GM11168 (cell line): Measurements from ENCODE around the gene ZNF70.

Experiments used
- in situ Hi-C: fragments of 300-500 bp; cut with MboI; formaldehyde crosslinking; loops from one replicate; pipeline ENCODE4 v1.12.0; 2022; ENCODE audit warnings: low sequenced_read_pairs; ENCODE audit not compliant: unreplicated experiment

ZNF70 gene

DNA sequence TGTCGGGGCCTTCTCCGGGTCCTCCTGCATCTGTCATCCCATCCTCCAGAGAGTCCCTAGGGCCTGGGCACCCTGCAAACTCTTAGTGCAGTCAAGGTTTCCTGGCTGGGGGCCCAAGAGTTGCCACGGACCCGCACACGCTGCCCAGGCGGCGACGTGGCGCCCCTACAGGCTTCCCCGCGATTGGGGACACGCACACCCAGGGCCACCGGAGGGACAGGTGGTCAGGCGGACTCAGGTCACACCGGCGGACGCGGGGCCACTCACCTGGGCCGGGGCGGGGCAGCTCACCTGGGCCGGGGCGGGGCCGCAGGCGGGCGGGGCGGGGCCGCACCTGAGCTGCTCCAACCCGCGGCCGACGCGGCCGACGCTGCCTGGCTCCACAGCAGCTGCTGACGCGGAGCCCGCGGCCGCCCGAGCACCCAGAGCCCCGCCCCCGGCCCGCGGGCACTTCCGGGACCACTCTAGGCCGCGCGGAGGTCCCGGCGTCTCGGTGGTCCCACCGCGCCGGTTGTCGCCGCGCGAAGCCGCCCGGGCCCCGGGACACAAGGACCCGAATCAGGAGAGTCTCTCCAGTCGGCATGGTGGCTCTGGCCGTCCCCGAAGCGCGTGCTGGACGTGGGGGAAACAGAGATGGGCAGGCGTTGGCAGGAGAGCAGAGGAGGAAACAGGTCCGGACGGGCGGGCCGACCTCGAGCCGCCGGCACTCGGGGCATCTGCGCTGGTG, at the start of gene ZNF70:
TSS of gene ZNF70 (minus strand) at position 399 of the 727 bp plus-strand sequence. CDS start 5,972 bp downstream, outside the sequence.
- in situ Hi-C loops: no loop called here

DNA sequence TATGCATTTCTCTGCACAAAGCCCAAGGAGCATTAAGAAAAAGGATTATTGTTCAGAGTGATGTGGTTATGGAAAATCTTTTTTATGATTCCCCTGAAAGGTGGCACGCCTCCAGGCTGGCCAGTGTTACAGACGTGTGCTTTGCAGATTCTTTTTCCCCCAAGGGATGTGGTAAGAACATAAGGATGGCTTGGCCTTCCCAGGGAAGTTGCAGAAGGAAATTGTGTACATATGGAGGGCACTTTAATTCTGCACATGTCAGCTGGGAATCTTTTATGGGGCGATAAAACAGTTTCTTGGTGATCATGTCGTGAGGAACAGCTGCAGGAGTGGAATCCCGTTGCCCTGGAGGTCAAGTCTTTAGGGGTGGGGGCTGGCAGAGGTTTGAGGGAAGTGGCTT, 45.5 kb upstream of the ZNF70 start:
- in situ Hi-C loops: no loop called here

- in situ Hi-C loops: no loop called here
These were observed 42.4 kb upstream of the ZNF70 start for GRCh38 chr22:23793326-23793725.

DNA sequence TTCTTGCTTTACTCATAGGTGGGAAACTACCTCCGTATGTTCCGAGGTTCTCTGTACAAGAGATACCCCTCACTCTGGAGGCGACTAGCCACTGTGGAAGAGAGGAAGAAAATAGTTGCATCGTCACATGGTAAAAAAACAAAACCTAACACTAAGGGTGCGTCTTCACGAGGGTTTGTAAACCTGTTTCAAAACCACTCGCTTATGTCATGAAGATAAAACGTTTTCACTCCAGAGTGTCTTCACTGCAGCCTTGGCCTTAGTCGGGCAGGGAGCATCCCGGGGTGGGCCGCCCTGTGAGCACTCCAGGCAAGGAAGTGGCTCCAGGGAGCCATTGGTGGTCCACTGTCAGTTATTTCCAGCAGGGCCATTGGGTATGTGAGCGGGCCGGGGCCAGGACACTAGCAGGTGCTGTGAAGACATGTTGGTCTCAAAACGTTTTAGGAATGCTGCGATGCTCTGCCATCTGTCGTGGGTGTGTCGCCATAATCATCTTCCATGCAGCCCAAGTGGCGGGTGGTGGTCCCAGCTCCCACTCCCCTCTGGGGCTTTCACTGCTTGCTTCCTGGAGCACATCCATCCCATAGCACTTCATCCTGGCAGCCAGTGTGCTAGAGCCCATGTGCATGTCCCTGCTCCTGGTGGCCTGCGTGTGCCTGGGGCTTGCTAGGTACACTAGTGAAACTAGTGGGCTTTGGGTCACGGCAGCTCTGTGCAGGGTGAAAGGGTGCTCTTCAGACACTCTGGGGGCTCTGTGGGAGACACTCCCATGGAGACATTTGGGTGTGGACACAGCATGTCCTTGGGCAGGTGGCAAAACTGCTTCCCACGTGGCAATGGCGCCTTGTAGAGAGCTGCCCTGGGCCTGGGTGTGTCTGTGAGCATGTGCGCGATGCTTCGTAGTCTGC, 41.1 kb upstream of the ZNF70 start:
- in situ Hi-C loops: no loop called here

GRCh38 chr22:23790819-23791737, 40.2 kb upstream of the ZNF70 start:
- in situ Hi-C loops: no loop called here

- in situ Hi-C loops: no loop called here
These were observed 38.7 kb upstream of the ZNF70 start for GRCh38 chr22:23789638-23790037.

GRCh38 chr22:23789121-23789520, 38.2 kb upstream of the ZNF70 start:
- in situ Hi-C loops: no loop called here

- in situ Hi-C loops: no loop called here
These were observed 37.0 kb upstream of the ZNF70 start for GRCh38 chr22:23787910-23788309.

GRCh38 chr22:23787600-23787896, 36.6 kb upstream of the ZNF70 start:
- in situ Hi-C loops: no loop called here

DNA sequence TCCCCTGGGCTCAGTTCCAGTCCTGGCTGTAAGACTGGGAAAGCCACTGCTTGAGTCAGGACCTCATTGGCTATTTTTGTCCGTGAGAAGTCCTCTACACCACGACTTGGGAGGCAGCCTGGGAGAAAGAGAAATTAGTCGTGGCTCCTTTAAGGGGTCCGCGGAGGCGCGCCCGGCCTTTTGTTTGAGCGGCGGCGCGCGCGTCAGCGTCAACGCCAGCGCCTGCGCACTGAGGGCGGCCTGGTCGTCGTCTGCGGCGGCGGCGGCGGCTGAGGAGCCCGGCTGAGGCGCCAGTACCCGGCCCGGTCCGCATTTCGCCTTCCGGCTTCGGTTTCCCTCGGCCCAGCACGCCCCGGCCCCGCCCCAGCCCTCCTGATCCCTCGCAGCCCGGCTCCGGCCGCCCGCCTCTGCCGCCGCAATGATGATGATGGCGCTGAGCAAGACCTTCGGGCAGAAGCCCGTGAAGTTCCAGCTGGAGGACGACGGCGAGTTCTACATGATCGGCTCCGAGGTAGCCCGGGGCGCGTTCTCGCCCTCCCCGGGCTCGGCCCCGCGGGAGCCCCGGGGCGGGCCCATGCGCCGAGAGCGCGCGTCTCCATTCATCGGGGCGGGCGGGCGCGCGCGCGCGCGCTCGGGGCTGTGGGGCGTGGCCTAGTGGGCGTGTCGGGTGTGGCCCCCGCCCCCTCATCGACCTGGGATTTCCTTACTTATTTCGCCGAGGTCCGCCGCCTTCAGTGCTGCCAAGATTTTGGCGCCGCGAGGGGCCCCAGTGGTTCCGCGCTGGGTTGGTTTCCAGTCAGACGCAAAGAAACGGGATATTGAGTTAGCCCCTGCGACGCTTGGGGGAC, 36.1 kb upstream of the ZNF70 start, which contains the start of gene SMARCB1:
TSS of gene SMARCB1 (plus strand) at position 215 of the 848 bp plus-strand sequence. CDS start at position 419, 204 bp downstream.
- in situ Hi-C loops: no loop called here

- in situ Hi-C loops: no loop called here
These were observed 35.4 kb upstream of the ZNF70 start for GRCh38 chr22:23786261-23786710.

DNA sequence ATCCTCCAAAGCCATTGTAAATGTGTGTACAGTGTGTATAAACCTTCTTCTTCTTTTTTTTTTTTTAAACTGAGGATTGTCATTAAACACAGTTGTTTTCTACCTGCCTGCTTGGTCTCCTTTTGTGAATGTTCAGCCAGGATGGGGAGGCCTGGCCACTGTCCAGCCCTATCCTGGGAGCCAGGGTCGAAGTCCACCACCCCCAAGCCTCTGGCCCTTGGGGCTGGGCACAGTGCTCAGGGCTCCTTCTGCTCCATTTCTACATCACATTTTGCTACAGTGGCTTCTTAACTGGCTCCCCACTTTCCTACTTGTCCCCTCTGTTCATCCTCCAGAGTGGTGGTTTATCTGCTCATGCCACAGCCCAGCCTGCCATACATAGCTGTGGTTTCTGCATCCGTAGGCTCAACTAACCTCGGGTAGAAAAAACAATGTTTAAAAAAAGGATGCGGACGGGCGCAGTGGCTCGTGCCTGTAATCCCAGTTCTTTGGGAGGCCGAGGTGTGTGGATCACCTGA, 33.4 kb upstream of the ZNF70 start:
- in situ Hi-C loops: no loop called here

- in situ Hi-C loops: no loop called here
These were observed 32.6 kb upstream of the ZNF70 start for GRCh38 chr22:23783265-23784150.

- in situ Hi-C loops: no loop called here
These were observed 31.8 kb upstream of the ZNF70 start for GRCh38 chr22:23782703-23783102.

DNA sequence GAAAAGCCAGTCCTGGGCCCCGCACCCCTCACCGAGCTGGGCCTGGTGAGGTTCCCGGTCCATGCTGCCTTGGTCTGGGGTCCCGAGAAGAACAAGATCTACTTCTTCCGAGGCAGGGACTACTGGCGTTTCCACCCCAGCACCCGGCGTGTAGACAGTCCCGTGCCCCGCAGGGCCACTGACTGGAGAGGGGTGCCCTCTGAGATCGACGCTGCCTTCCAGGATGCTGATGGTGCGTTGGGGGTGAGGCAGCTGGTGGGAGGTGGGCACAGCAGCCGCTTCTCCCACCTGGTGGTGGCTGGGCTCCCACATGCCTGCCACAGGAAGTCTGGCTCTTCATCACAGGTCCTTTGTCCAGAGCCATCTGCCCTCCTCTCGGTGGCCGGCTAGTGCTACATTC, 31.3 kb upstream of the ZNF70 start:
- in situ Hi-C loops: no loop called here

DNA sequence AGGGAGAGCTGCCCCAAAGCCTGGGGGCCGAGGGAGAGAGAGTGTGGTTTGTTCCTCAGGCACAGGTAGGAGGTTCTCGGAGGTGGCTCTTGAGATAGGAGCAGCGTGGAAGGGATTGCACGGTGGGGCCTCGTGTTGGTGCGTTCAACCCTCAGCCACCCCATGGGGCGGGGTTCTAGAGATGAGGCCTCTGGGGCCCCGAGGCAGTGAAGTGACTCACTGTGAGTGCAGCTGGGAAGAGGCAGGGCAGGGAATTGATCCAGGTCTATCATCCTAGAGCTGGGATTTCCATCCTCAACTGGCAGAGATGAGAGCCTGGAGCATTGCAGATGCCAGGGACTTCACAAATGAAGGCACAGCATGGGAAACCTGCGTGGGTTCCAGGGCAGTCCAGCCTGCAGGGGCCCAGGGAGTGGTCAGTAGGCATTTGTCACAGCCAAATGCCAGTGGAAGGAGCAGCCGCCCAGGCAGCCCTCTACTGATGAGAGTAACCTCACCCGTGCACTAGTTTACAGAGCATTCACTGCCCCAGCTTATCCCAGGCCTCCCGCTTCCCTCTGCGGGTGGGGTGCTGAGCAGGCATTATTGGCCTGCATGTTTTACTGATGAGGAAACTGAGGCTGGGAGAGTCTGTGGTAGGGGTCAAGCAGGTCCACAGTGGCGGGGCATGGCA, 30.7 kb upstream of the ZNF70 start:
- in situ Hi-C loops: no loop called here

- in situ Hi-C loops: no loop called here
These were observed 30.2 kb upstream of the ZNF70 start for GRCh38 chr22:23781065-23781464.
